Loucy (cell line): Measurements from ENCODE around the gene CGN.

ENCODE experiments used
- H2AFZ ChIP-seq: fragments of 200-600 bp; sonication (generic); 2 replicates; pipeline ENCODE4 v1.6.0; 2016; ENCODE audit warnings: antibody characterized with exemption, mild to moderate bottlenecking, low read length, moderate library complexity
- H3F3A ChIP-seq: fragments of 200-600 bp; 2 replicates; pipeline ENCODE4 v1.6.0; 2016; ENCODE audit warnings: antibody characterized with exemption, low read depth, mild to moderate bottlenecking
- H3K27me3 ChIP-seq: fragments of 200-600 bp; sonication (generic); 2 replicates; pipeline ENCODE4 v1.6.1; 2014; ENCODE audit warnings: low read length, mild to moderate bottlenecking; ENCODE audit not compliant: insufficient read depth, poor library complexity, severe bottlenecking
- H3K36me3 ChIP-seq: fragments of 200-600 bp; sonication (generic); 2 replicates; pipeline ENCODE4 v1.6.1; 2016; ENCODE audit warnings: low read length; ENCODE audit not compliant: insufficient read depth
- H3K4me1 ChIP-seq: fragments of 200-600 bp; sonication (generic); 2 replicates; pipeline ENCODE4 v1.5.1; 2014; ENCODE audit warnings: low read length, mild to moderate bottlenecking; ENCODE audit not compliant: insufficient read depth, poor library complexity, severe bottlenecking
- H3K4me2 ChIP-seq: fragments of 200-600 bp; sonication (generic); 2 replicates; pipeline ENCODE4 v1.6.0; 2014; ENCODE audit warnings: antibody characterized with exemption, low read length, low read depth, mild to moderate bottlenecking; ENCODE audit not compliant: poor library complexity, severe bottlenecking
- H3K4me3 ChIP-seq: fragments of 200-600 bp; sonication (generic); 2 replicates; pipeline ENCODE4 v1.5.1; 2014; ENCODE audit warnings: low read length, mild to moderate bottlenecking, mixed read lengths; ENCODE audit not compliant: poor library complexity, severe bottlenecking
- H3K79me2 ChIP-seq: fragments of 200-600 bp; sonication (generic); 2 replicates; pipeline ENCODE4 v1.6.1; 2014; ENCODE audit warnings: low read length; ENCODE audit not compliant: insufficient read depth
- H3K9ac ChIP-seq: fragments of 200-600 bp; sonication (generic); 2 replicates; pipeline ENCODE4 v1.6.0; 2014; ENCODE audit warnings: mild to moderate bottlenecking, low read depth, low read length, moderate library complexity; ENCODE audit not compliant: poor library complexity, severe bottlenecking
- H3K9me2 ChIP-seq: fragments of 200-600 bp; sonication (generic); replicated peaks from 2 replicates; pipeline ENCODE4 v1.6.1; 2016; ENCODE audit warnings: low read depth, low read length, mixed read lengths
- H3K9me3 ChIP-seq: fragments of 200-600 bp; sonication (generic); 2 replicates; pipeline ENCODE4 v1.6.1; 2014; ENCODE audit warnings: mild to moderate bottlenecking, antibody characterized with exemption, low read length, low read depth; ENCODE audit not compliant: insufficient read depth
- H4K20me1 ChIP-seq: fragments of 200-600 bp; sonication (generic); 2 replicates; pipeline ENCODE4 v1.6.0; 2014; ENCODE audit warnings: antibody characterized with exemption, low read length, mild to moderate bottlenecking; ENCODE audit not compliant: insufficient read depth, poor library complexity, severe bottlenecking
- CTCF ChIP-seq: fragments of 200-600 bp; sonication (generic); conservative IDR thresholded peaks from 2 replicates; pipeline ENCODE4 v1.5.1; 2014; ENCODE audit warnings: mild to moderate bottlenecking, antibody characterized with exemption, low read length
- EZH2phosphoT487 ChIP-seq: fragments of 200-600 bp; IDR thresholded peaks from 2 replicates; pipeline ENCODE4 v1.6.1; 2018; ENCODE audit warnings: antibody characterized with exemption, mild to moderate bottlenecking, moderate library complexity, borderline replicate concordance

CGN gene

GRCh38 chr1:151577173-151577572, 66.0 kb downstream of the CGN start:
- Histone ChIP-seq H3K9ac (no peak overlapping the region), H4K20me1 (no peaks in the 10 kb centered on the region), H3K4me1 (no peaks in the 10 kb centered on the region), H3K9me2 (no peaks in the 10 kb centered on the region), H3K27me3 (no peaks in the 10 kb centered on the region), H3K4me2 (no peak overlapping the region), H3K36me3 (no peaks in the 10 kb centered on the region), H3K9me3 (no peaks in the 10 kb centered on the region), H3K79me2 (no peaks in the 10 kb centered on the region), H3K4me3 (no peak overlapping the region), H3F3A (no peaks in the 10 kb centered on the region), H2AFZ (no peak overlapping the region)
- no peak for TF ChIP-seq CTCF

GRCh38 chr1:151578941-151579340, 67.8 kb downstream of the CGN start:
- no peaks in the 10 kb centered on the region for H4K20me1 ChIP-seq
- no peak overlapping the region for H3K9ac ChIP-seq
- H3K36me3 ChIP-seq, result no peaks in the 10 kb centered on the region
- no peaks in the 10 kb centered on the region for H3K27me3 ChIP-seq
- no peaks in the 10 kb centered on the region for H3K9me3 ChIP-seq
- no peak overlapping the region for H3K4me2 ChIP-seq
- no peaks in the 10 kb centered on the region for H3K4me1 ChIP-seq
- TF ChIP-seq CTCF (no peak), EZH2phosphoT487 (no peak)
- no peaks in the 10 kb centered on the region for H3F3A ChIP-seq
- no peaks in the 10 kb centered on the region for H3K79me2 ChIP-seq
- no peak overlapping the region for H2AFZ ChIP-seq
- no peak overlapping the region for H3K4me3 ChIP-seq
- H3K9me2 ChIP-seq, result no peaks in the 10 kb centered on the region

- H3K9ac ChIP-seq, result no peak overlapping the region
- H3K36me3 ChIP-seq, result no peaks in the 10 kb centered on the region
- no peak overlapping the region for H3K4me3 ChIP-seq
- no peaks in the 10 kb centered on the region for H3F3A ChIP-seq
- no peaks in the 10 kb centered on the region for H3K9me3 ChIP-seq
- no peaks in the 10 kb centered on the region for H3K4me1 ChIP-seq
- H3K79me2 ChIP-seq, result no peaks in the 10 kb centered on the region
- no peaks in the 10 kb centered on the region for H4K20me1 ChIP-seq
- no peaks in the 10 kb centered on the region for H3K27me3 ChIP-seq
- TF ChIP-seq EZH2phosphoT487, result no peak
- no peak for TF ChIP-seq CTCF
- no peak overlapping the region for H2AFZ ChIP-seq
- H3K9me2 ChIP-seq, result no peaks in the 10 kb centered on the region
- H3K4me2 ChIP-seq, result no peak overlapping the region
Observed at GRCh38 chr1:151579436-151580225, 68.4 kb downstream of the CGN start.
